COLO829 (cell line): ENCODE data around the gene CCDC59.
"Not testable (repeated sequence)": the region's sequence is repeated elsewhere in the genome, so short reads cannot be mapped to it uniquely, and the experiment has no call there.

Source experiments
- DNase-seq: peaks from one replicate; pipeline ENCODE4 v3.0.0; 2012; ENCODE audit warnings: low spot score

The CCDC59 gene

GRCh38 chr12:82358200-82359114 lies at the start of gene CCDC59, which contains the start of gene METTL25:
TSS of gene CCDC59 (minus strand) at chr12:82358387. CDS start at chr12:82358376, 11 bp downstream.
TSS of gene METTL25 (plus strand) at chr12:82358529. CDS start at chr12:82358566, 37 bp downstream.
- DNase-seq = peak; percentile 92

GRCh38 chr12:82407481-82407880 lies 49.3 kb upstream of the CCDC59 start:
- no peak for DNase-seq

GRCh38 chr12:82406651-82407050 lies 48.5 kb upstream of the CCDC59 start:
- no peak for DNase-seq

GRCh38 chr12:82400819-82401218 lies 42.6 kb upstream of the CCDC59 start:
- no peak for DNase-seq

GRCh38 chr12:82398879-82399278 lies 40.7 kb upstream of the CCDC59 start:
- no peak for DNase-seq

GRCh38 chr12:82383930-82384552 lies 25.9 kb upstream of the CCDC59 start:
- DNase-seq = peak; percentile 11

GRCh38 chr12:82378997-82379396 lies 20.8 kb upstream of the CCDC59 start:
- DNase-seq = no peak

GRCh38 chr12:82375201-82375600 lies 17.0 kb upstream of the CCDC59 start:
- no peak for DNase-seq

GRCh38 chr12:82366197-82366596 lies 8.0 kb upstream of the CCDC59 start:
- no peak for DNase-seq

- DNase-seq = no peak
Observed at GRCh38 chr12:82363990-82364389, 5.8 kb upstream of the CCDC59 start.

- no peak for DNase-seq
Observed at GRCh38 chr12:82361461-82361915, 3.3 kb upstream of the CCDC59 start.

GRCh38 chr12:82360834-82361233 lies 2.6 kb upstream of the CCDC59 start:
- not testable (repeated sequence) for DNase-seq

- DNase-seq = no peak
Observed at GRCh38 chr12:82359115-82359478, 910 bp upstream of the CCDC59 start.

GRCh38 chr12:82357845-82358199 lies 365 bp downstream of the CCDC59 start:
- DNase-seq = no peak

- DNase-seq = no peak
Observed at GRCh38 chr12:82357340-82357739, 847 bp downstream of the CCDC59 start.

GRCh38 chr12:82351390-82351789 lies 6.8 kb downstream of the CCDC59 start:
- DNase-seq = no peak

GRCh38 chr12:82350161-82350560 lies 8.0 kb downstream of the CCDC59 start:
- DNase-seq = no peak

- DNase-seq = no peak
Observed at GRCh38 chr12:82329508-82329907, 28.7 kb downstream of the CCDC59 start.

GRCh38 chr12:82327861-82328260 lies 30.3 kb downstream of the CCDC59 start:
- no peak for DNase-seq

GRCh38 chr12:82326905-82327503 lies 31.2 kb downstream of the CCDC59 start:
- peak; percentile 9 for DNase-seq

- no peak for DNase-seq
Observed at GRCh38 chr12:82325540-82326336, 32.4 kb downstream of the CCDC59 start.

- DNase-seq = no peak
Observed at GRCh38 chr12:82319276-82319675, 38.9 kb downstream of the CCDC59 start.
